H9 (cell line): ENCODE measurements around the gene KRCC1. TPM values are rescaled to one million over a fixed set of nuclear protein-coding genes. Genes with fewer than 3 reads are reported as not detected.

ENCODE experiments used
- DNase-seq: peaks from one replicate; pipeline ENCODE4 v3.0.0-alpha.2; 2017
- H2AFZ ChIP-seq: one replicate; pipeline ENCODE4 v1.6.1; 2013; ENCODE audit warnings: mild to moderate bottlenecking, low read length, control low read depth, moderate library complexity
- H2AK5ac ChIP-seq: 2 replicates; pipeline ENCODE4 v1.6.1; 2013; ENCODE audit warnings: low read length, control low read depth, mixed read lengths; ENCODE audit not compliant: insufficient read length
- H2BK120ac ChIP-seq: one replicate; pipeline ENCODE4 v1.6.1; 2013; ENCODE audit warnings: low read depth, mild to moderate bottlenecking, low read length, control low read depth, inconsistent platforms; ENCODE audit not compliant: poor library complexity, severe bottlenecking
- H2BK12ac ChIP-seq: 2 replicates; pipeline ENCODE4 v1.6.1; 2013; ENCODE audit warnings: low read length, control low read depth, mixed read lengths, low read depth; ENCODE audit not compliant: insufficient read length
- H2BK15ac ChIP-seq: 2 replicates; pipeline ENCODE4 v1.6.1; 2013; ENCODE audit warnings: low read depth, low read length, control low read depth
- H2BK20ac ChIP-seq: one replicate; pipeline ENCODE4 v1.6.1; 2013; ENCODE audit warnings: low read depth, mild to moderate bottlenecking, low read length, control low read depth, inconsistent platforms; ENCODE audit not compliant: poor library complexity, severe bottlenecking
- H2BK5ac ChIP-seq: 2 replicates; pipeline ENCODE4 v1.6.1; 2013; ENCODE audit warnings: low read length, control low read depth, mixed read lengths; ENCODE audit not compliant: insufficient read length
- H3K14ac ChIP-seq: 2 replicates; pipeline ENCODE4 v1.6.1; 2013; ENCODE audit warnings: low read length, control low read depth; ENCODE audit not compliant: insufficient read depth
- H3K18ac ChIP-seq: 2 replicates; pipeline ENCODE4 v1.6.1; 2013; ENCODE audit warnings: low read depth, mild to moderate bottlenecking, mixed read lengths, low read length, control low read depth; ENCODE audit not compliant: insufficient read length
- H3K23ac ChIP-seq: 2 replicates; pipeline ENCODE4 v1.6.1; 2013; ENCODE audit warnings: low read length, control low read depth, mixed read lengths, low read depth; ENCODE audit not compliant: insufficient read length
- H3K23me2 ChIP-seq: 2 replicates; pipeline ENCODE4 v1.6.1; 2013; ENCODE audit warnings: low read depth, mild to moderate bottlenecking, mixed read lengths, low read length, control low read depth; ENCODE audit not compliant: insufficient read length, poor library complexity, severe bottlenecking
- H3K27ac ChIP-seq: 2 replicates; pipeline ENCODE4 v1.5.1; 2013; ENCODE audit warnings: low read length, control low read depth, mixed read lengths, low read depth; ENCODE audit not compliant: insufficient read length
- H3K27me3 ChIP-seq: 2 replicates; pipeline ENCODE4 v1.6.1; 2013; ENCODE audit warnings: low read length, control low read depth, inconsistent platforms; ENCODE audit not compliant: insufficient read depth
- H3K4ac ChIP-seq: 2 replicates; pipeline ENCODE4 v1.6.1; 2013; ENCODE audit warnings: low read depth, mild to moderate bottlenecking, control low read depth, inconsistent platforms, low read length, moderate library complexity
- H3K4me1 ChIP-seq: 2 replicates; pipeline ENCODE4 v1.6.1; 2013; ENCODE audit warnings: low read length, control low read depth, inconsistent platforms; ENCODE audit not compliant: insufficient read depth
- H3K4me2 ChIP-seq: 2 replicates; pipeline ENCODE4 v1.6.1; 2013; ENCODE audit warnings: low read length, control low read depth, mixed read lengths; ENCODE audit not compliant: insufficient read length, insufficient read depth
- H3K56ac ChIP-seq: 2 replicates; pipeline ENCODE4 v1.6.1; 2013; ENCODE audit warnings: low read depth, mild to moderate bottlenecking, mixed read lengths, low read length, control low read depth; ENCODE audit not compliant: insufficient read length
- H3K79me1 ChIP-seq: 2 replicates; pipeline ENCODE4 v1.6.1; 2013; ENCODE audit warnings: low read depth, mild to moderate bottlenecking, moderate library complexity, low read length, control low read depth, inconsistent platforms; ENCODE audit not compliant: insufficient read depth, poor library complexity, severe bottlenecking
- H3K79me2 ChIP-seq: 2 replicates; pipeline ENCODE4 v1.6.1; 2013; ENCODE audit warnings: low read length, control low read depth, inconsistent platforms; ENCODE audit not compliant: insufficient read depth
- H3K9ac ChIP-seq: 2 replicates; pipeline ENCODE4 v1.6.1; 2013; ENCODE audit warnings: low read length, control low read depth, mixed read lengths; ENCODE audit not compliant: insufficient read length; ENCODE audit errors: extremely low read depth
- H3K9me3 ChIP-seq: one replicate; pipeline ENCODE4 v1.6.1; 2013; ENCODE audit warnings: low read depth, low read length, inconsistent platforms; ENCODE audit not compliant: control insufficient read depth
- H3T11ph ChIP-seq: one replicate; pipeline ENCODE4 v1.6.1; 2013; ENCODE audit warnings: mild to moderate bottlenecking, low read length, control low read depth, inconsistent platforms
- H4K20me1 ChIP-seq: one replicate; pipeline ENCODE4 v1.6.1; 2013; ENCODE audit not compliant: control insufficient read depth, insufficient read length, insufficient read depth
- H4K5ac ChIP-seq: 2 replicates; pipeline ENCODE4 v1.6.1; 2013; ENCODE audit warnings: low read depth, mild to moderate bottlenecking, mixed read lengths, low read length, control low read depth; ENCODE audit not compliant: insufficient read length
- H4K8ac ChIP-seq: replicated peaks from 2 replicates; pipeline ENCODE4 v1.6.1; 2013; ENCODE audit warnings: low read length, control low read depth, mixed read lengths, low read depth; ENCODE audit not compliant: insufficient read length
- H4K91ac ChIP-seq: 2 replicates; pipeline ENCODE4 v1.6.1; 2013; ENCODE audit warnings: low read depth, mild to moderate bottlenecking, moderate library complexity, mixed read lengths, low read length, control low read depth; ENCODE audit not compliant: insufficient read length
- H3K27ac Mint-ChIP-seq, 3 experiments: 2 replicates in 2 of 3; 3 replicates in 1 of 3; pipeline ENCODE4 v1.8.0; 2020 to 2021; ENCODE audit warnings: mixed read lengths in 3 of 3, mild to moderate bottlenecking in 1 of 3, moderate library complexity in 1 of 3
- H3K27me3 Mint-ChIP-seq: 2 replicates; pipeline ENCODE4 v1.8.0; 2021; ENCODE audit warnings: low read depth, mild to moderate bottlenecking, moderate library complexity, mixed read lengths
- H3K36me3 Mint-ChIP-seq, 3 experiments: 2 replicates in 2 of 3; 3 replicates in 1 of 3; pipeline ENCODE4 v1.8.0; 2020 to 2021; ENCODE audit warnings: low read depth in 3 of 3, mixed read lengths in 3 of 3; ENCODE audit not compliant: insufficient read depth in 1 of 3
- H3K4me1 Mint-ChIP-seq, 2 experiments: 2 replicates each; pipeline ENCODE4 v1.8.0; 2020; ENCODE audit warnings: mixed read lengths in 2 of 2
- H3K4me3 Mint-ChIP-seq, 2 experiments: 2 replicates in 1 of 2; 3 replicates in 1 of 2; pipeline ENCODE4 v1.8.0; 2020 to 2021; ENCODE audit warnings: mild to moderate bottlenecking in 2 of 2, mixed read lengths in 2 of 2, moderate library complexity in 1 of 2
- H3K9me3 Mint-ChIP-seq, 2 experiments: 2 replicates in 1 of 2; 3 replicates in 1 of 2; pipeline ENCODE4 v1.8.0; 2020; ENCODE audit warnings: mild to moderate bottlenecking in 2 of 2, mixed read lengths in 2 of 2, moderate library complexity in 1 of 2
- WGBS: extraction: QIAGEN DNeasy Blood & Tissue Kit; methylation state at CpG from one replicate; pipeline ENCODE4 v1.1.7; 2013; ENCODE audit warnings: missing lambda C conversion rate, low lambda C conversion rate, mixed read lengths; ENCODE audit not compliant: insufficient read length; ENCODE audit errors: extremely low coverage; 5-methylcytosine and 5-hydroxymethylcytosine counted together
- total RNA-seq: library from RNA; stranded (reverse); gene quantifications from 2 replicates; pipeline ENCODE4 v1.2.1, GENCODE V29; 2021
- TF ChIP-seq, protein P1 (sequence below): fragments of 200-600 bp; sonication (generic); conservative IDR thresholded peaks from 3 replicates; pipeline ENCODE4 v1.8.0; 2021; ENCODE audit warnings: antibody characterized with exemption, mild to moderate bottlenecking

Gene KRCC1
- total RNA-seq, 1 experiment from 2014 or later, result 8.2 TPM

DNA sequence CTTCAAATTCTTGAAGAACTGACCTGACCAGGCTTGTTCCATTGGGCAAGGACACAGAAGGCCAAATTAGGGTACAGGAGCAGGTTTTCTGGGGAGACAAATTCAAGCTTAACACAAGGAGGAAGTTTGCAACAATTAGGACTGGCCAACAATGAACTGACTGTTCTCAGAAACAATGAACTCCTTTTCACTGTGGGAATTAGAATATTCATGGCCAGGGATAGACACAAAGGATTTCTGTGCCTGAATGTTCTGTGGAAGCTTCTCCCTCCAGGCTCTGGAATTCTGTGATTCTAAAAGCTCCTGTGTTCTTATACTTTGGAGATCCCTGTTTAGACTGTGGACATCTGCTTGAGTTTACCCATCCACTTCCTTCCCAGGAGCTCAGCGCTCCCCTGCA is 27.2 kb upstream of the KRCC1 start:
- H4K8ac ChIP-seq, result no peak overlapping the region
- no peak overlapping the region for H4K91ac ChIP-seq
- no peaks in the 10 kb centered on the region for H3K79me2 ChIP-seq
- H3K9ac ChIP-seq, result no peak overlapping the region
- H3K79me1 ChIP-seq, result no peaks in the 10 kb centered on the region
- DNase-seq, result no peak
- no peaks in the 10 kb centered on the region; the same call in none of the 2 replicates for H3K27me3 Mint-ChIP-seq
- H4K20me1 ChIP-seq, result no peaks in the 10 kb centered on the region
- H2BK12ac ChIP-seq, result no peak overlapping the region
- H2BK20ac ChIP-seq, result no peak overlapping the region
- H3K9me3 ChIP-seq, result no peaks in the 10 kb centered on the region
- H3K18ac ChIP-seq, result no peak overlapping the region
- peaks cover 9% of the 10 kb centered on the region for H3K4me1 ChIP-seq
- H2AFZ ChIP-seq, result no peak overlapping the region
- no peak overlapping the region for H2BK5ac ChIP-seq
- H2BK120ac ChIP-seq, result no peak overlapping the region
- no CpG with 5 or more reads among the region's 1 CpG for WGBS
- no peak overlapping the region for H3K27ac ChIP-seq
- no peak overlapping the region for H3K56ac ChIP-seq
- no peak overlapping the region for H2AK5ac ChIP-seq
- no peak overlapping the region for H3K4me2 ChIP-seq
- TF ChIP-seq, protein P1, sequence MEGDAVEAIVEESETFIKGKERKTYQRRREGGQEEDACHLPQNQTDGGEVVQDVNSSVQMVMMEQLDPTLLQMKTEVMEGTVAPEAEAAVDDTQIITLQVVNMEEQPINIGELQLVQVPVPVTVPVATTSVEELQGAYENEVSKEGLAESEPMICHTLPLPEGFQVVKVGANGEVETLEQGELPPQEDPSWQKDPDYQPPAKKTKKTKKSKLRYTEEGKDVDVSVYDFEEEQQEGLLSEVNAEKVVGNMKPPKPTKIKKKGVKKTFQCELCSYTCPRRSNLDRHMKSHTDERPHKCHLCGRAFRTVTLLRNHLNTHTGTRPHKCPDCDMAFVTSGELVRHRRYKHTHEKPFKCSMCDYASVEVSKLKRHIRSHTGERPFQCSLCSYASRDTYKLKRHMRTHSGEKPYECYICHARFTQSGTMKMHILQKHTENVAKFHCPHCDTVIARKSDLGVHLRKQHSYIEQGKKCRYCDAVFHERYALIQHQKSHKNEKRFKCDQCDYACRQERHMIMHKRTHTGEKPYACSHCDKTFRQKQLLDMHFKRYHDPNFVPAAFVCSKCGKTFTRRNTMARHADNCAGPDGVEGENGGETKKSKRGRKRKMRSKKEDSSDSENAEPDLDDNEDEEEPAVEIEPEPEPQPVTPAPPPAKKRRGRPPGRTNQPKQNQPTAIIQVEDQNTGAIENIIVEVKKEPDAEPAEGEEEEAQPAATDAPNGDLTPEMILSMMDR, result no peak
- H3K14ac ChIP-seq, result no peak overlapping the region
- no peak overlapping the region for H3K4ac ChIP-seq
- H3K23ac ChIP-seq, result no peak overlapping the region
- no peak overlapping the region for H3K4me3 Mint-ChIP-seq
- no peaks in the 10 kb centered on the region for H3K36me3 Mint-ChIP-seq
- no peaks in the 10 kb centered on the region; the same call in 1 of the 2 replicates for H3K27me3 ChIP-seq
- peak overlapping the region; percentile 32 to 74 (median 53); a peak in 5 of 7 replicates for H3K27ac Mint-ChIP-seq
- no peak overlapping the region for H3T11ph ChIP-seq
- no peaks in the 10 kb centered on the region for H3K23me2 ChIP-seq
- peaks cover 20 to 21% of the 10 kb centered on the region in 2 experiments for H3K4me1 Mint-ChIP-seq
- H4K5ac ChIP-seq, result no peak overlapping the region
- H3K9me3 Mint-ChIP-seq, result no peaks in the 10 kb centered on the region; a peak in 1 of 5 replicates
- no peak overlapping the region for H2BK15ac ChIP-seq
